HG03520 (cell line): ENCODE measurements around the gene SP140.
"Not testable (repeated sequence)": the region's sequence is repeated elsewhere in the genome, so short reads cannot be mapped to it uniquely, and the experiment has no call there.

Experiments
- ATAC-seq: cut with Tn5 transposase; IDR thresholded peaks from one replicate; pipeline ENCODE4 v1.9.1; 2021; ENCODE audit warnings: mild to moderate bottlenecking, moderate library complexity; ENCODE audit not compliant: unreplicated experiment

Gene SP140

GRCh38 chr2:230225486-230225885, at the start of gene SP140:
Gene SP140, plus strand, starts transcription at chr2:230225736. Its CDS starts 109 bp downstream, at chr2:230225845.
- ATAC-seq, result peak; percentile 73

- ATAC-seq, result no peak
Measured at GRCh38 chr2:230176996-230177395, 48.5 kb upstream of the SP140 start.

- no peak for ATAC-seq
Measured at GRCh38 chr2:230178546-230179485, 46.7 kb upstream of the SP140 start.

- ATAC-seq, result no peak
Measured at GRCh38 chr2:230179907-230180306, 45.6 kb upstream of the SP140 start.

GRCh38 chr2:230181195-230181594, 44.3 kb upstream of the SP140 start:
- no peak for ATAC-seq

- no peak for ATAC-seq
Measured at GRCh38 chr2:230184727-230185578, 40.6 kb upstream of the SP140 start.

GRCh38 chr2:230202430-230203109, 23.0 kb upstream of the SP140 start:
- ATAC-seq, result peak; percentile 42

- ATAC-seq, result no peak
Measured at GRCh38 chr2:230203110-230203676, 22.3 kb upstream of the SP140 start.

- ATAC-seq, result no peak
Measured at GRCh38 chr2:230205034-230205433, 20.5 kb upstream of the SP140 start.

GRCh38 chr2:230205721-230206120, 19.8 kb upstream of the SP140 start:
- ATAC-seq, result no peak

GRCh38 chr2:230208576-230208975, 17.0 kb upstream of the SP140 start:
- no peak for ATAC-seq

- ATAC-seq, result no peak
Measured at GRCh38 chr2:230209422-230210051, 16.0 kb upstream of the SP140 start.

- no peak for ATAC-seq
Measured at GRCh38 chr2:230216489-230216888, 9.0 kb upstream of the SP140 start.

GRCh38 chr2:230217424-230217823, 8.1 kb upstream of the SP140 start:
- ATAC-seq, result no peak

GRCh38 chr2:230218421-230218820, 7.1 kb upstream of the SP140 start:
- ATAC-seq, result no peak

- peak; percentile 65 for ATAC-seq
Measured at GRCh38 chr2:230219419-230220331, 5.9 kb upstream of the SP140 start, which contains the start of gene SP110. Gene SP110, minus strand, starts transcription at chr2:230219984. Its CDS starts 3,057 bp downstream, at chr2:230216927.

GRCh38 chr2:230220347-230220969, 5.1 kb upstream of the SP140 start:
- no peak for ATAC-seq

GRCh38 chr2:230221493-230221892, 4.0 kb upstream of the SP140 start:
- ATAC-seq, result no peak

- ATAC-seq, result not testable (repeated sequence)
Measured at GRCh38 chr2:230222829-230223228, 2.7 kb upstream of the SP140 start.
